Mesothelial cell of epicardium (in vitro differentiated cells): Measurements from ENCODE around the gene RPS2. TPM values are rescaled to one million over a fixed set of nuclear protein-coding genes. Genes with fewer than 3 reads are reported as not detected.

Source experiments
- DNase-seq, 2 experiments: peaks; one replicate each; pipeline ENCODE4 v3.0.0; 2021; ENCODE audit warnings: low spot score in 2 of 2; ENCODE audit not compliant: unreplicated experiment in 2 of 2
- H3K27ac Mint-ChIP-seq: 2 replicates; pipeline ENCODE4 v1.8.0; 2021; ENCODE audit warnings: mixed read lengths
- H3K27me3 Mint-ChIP-seq: 2 replicates; pipeline ENCODE4 v1.8.0; 2021; ENCODE audit warnings: low read depth, mixed read lengths
- H3K36me3 Mint-ChIP-seq: 2 replicates; pipeline ENCODE4 v1.8.0; 2021; ENCODE audit warnings: mixed read lengths
- H3K4me1 Mint-ChIP-seq: 2 replicates; pipeline ENCODE4 v1.8.0; 2021; ENCODE audit warnings: mixed read lengths
- H3K4me3 Mint-ChIP-seq: 2 replicates; pipeline ENCODE4 v1.8.0; 2021; ENCODE audit warnings: mild to moderate bottlenecking, moderate library complexity, mixed read lengths
- H3K9me3 Mint-ChIP-seq: 2 replicates; pipeline ENCODE4 v1.8.0; 2021; ENCODE audit warnings: mixed read lengths
- total RNA-seq: library from RNA; stranded (reverse); gene quantifications from 3 replicates; pipeline ENCODE4 v1.2.1, GENCODE V29; 2021
- TF ChIP-seq, protein P1 (sequence below): fragments of 200-600 bp; sonication (generic); IDR thresholded peaks from one replicate; pipeline ENCODE4 v1.5.0; 2021; ENCODE audit warnings: antibody characterized with exemption; ENCODE audit not compliant: unreplicated experiment

RPS2 gene
- total RNA-seq, 1 donor from 2014 or later, result 2,265 TPM

DNA sequence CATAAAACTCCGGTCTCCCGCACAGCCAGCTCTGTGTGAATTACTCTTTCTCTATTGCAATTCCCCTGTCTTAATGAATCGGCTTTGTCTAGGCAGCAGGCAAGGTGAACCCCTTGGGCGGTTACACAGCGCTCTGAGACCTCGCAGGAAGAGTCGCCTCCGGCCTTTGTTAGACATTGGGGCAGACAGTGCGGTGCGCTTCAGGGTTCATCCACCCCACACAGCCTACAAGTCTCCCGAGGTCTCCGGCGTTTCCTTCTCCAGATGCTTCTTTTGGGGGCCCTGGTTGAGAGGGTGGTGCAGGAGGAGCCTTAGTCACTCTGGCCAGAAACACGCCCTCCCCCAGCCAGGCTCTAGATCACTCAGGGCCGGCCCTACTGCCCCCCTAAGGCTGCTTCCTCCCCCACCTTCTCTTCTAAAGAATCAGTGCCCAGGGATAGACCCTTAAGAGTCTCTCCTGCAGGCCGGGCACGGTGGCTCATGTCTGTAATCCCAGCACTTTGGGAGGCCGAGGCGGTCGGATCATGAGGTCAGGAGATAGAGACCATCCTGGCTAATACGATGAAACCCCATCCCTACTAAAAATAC is 19.9 kb downstream of the RPS2 start:
- Mint-ChIP-seq H3K9me3 (no peaks in the 10 kb centered on the region), H3K27me3 (no peaks in the 10 kb centered on the region), H3K36me3 (no peaks in the 10 kb centered on the region), H3K27ac (no peak overlapping the region), H3K4me3 (no peak overlapping the region), H3K4me1 (peaks cover 10% of the 10 kb centered on the region)
- TF ChIP-seq, protein P1, sequence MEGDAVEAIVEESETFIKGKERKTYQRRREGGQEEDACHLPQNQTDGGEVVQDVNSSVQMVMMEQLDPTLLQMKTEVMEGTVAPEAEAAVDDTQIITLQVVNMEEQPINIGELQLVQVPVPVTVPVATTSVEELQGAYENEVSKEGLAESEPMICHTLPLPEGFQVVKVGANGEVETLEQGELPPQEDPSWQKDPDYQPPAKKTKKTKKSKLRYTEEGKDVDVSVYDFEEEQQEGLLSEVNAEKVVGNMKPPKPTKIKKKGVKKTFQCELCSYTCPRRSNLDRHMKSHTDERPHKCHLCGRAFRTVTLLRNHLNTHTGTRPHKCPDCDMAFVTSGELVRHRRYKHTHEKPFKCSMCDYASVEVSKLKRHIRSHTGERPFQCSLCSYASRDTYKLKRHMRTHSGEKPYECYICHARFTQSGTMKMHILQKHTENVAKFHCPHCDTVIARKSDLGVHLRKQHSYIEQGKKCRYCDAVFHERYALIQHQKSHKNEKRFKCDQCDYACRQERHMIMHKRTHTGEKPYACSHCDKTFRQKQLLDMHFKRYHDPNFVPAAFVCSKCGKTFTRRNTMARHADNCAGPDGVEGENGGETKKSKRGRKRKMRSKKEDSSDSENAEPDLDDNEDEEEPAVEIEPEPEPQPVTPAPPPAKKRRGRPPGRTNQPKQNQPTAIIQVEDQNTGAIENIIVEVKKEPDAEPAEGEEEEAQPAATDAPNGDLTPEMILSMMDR, result no peak
- DNase-seq, result no peak

DNA sequence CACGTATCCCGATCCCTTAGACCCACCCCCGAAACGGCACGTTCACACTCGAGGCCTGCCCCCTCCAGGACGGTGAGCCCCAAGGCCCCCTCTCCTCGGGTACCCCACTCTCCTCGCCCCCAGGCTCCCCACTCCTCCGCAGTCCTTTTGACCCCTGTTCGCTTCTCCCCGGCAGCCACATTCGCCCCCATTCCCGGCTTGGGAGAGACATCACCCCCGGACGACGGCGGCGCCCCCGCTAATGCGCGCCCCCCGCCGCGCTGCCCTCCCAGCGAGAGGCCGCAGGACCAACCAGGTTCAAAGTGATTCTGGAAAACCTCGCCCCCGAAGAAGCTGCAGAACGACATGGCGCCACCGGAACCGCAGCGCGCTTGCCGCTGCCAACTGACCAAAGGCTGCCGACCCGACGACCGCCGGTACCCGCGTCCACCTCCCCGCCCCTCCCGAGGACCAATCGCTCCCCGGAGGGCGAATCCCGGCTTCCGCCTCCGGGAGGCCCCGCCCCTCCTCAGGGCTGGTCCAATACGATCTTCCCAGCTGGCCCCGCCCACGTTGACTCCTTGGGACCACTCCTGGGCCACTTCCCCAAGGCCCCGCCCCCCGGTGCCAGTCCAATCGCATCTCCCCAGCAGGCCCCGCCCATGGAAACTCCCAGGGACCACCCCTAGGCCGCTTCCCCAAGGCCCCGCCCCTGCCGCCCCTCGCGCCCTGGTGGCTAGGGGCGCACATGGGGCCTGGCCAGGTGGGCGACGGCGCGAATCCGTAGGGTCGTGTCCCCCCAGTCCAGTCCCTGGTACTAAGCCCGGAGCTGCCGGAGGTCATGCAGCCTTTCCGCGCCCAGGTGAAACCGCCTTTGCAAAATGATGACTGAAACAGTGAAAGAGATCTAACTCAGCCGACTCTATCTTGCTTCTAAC is 21.6 kb downstream of the RPS2 start, which contains the start of gene MSRB1:
Gene MSRB1 (minus strand): TSS at position 390 of the 917 bp plus-strand sequence. CDS start 43 bp downstream, at position 347.
- Mint-ChIP-seq H3K4me1 (peaks cover 10% of the 10 kb centered on the region), H3K27me3 (no peaks in the 10 kb centered on the region), H3K4me3 (peak within 1 kb of the TSS; percentile 82), H3K27ac (peak within 1 kb of the TSS; percentile 73), H3K9me3 (no peaks in the 10 kb centered on the region), H3K36me3 (peaks cover 1% of the 10 kb centered on the region)
- TF ChIP-seq, protein P1, result no peak
- peak; percentile 99 to 100 for DNase-seq

DNA sequence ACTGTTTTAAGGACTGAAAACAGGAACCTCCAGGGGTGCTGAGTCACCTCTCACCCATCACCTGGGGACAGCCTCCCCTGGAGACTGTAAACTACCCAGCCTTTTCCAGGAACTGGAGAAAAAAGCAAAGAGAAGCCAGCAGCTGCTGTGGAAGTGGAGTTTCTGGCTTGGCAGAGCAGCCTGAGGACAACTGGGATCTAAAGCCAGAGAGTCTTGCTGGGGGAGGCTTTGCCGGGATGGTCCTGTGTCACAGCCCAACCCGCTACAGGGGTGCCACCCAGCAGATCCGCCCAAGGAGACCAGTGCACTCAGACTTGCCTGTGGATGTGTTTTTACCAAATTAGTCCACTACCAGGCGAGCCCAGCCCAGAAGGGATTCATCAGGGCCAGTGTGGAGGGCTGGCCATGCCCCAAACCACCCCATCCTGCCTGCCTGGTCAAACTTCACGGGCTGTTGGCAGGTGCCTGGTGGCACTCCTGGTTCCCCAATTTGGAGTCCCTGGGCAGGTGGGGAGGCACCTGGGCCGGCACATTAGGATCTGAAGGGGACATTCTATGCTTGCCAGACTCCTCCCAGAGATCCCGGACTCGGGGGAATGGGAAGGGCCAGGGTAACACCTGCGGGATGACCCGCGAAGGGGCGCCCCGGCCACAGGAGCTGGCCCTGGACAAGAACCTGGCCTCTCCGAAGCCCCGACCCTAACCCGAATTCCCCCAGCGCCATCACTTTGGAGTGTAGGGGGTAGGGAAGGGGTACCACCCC is 22.4 kb downstream of the RPS2 start:
- H3K36me3 Mint-ChIP-seq, result peaks cover 3% of the 10 kb centered on the region
- H3K9me3 Mint-ChIP-seq, result no peaks in the 10 kb centered on the region
- no peaks in the 10 kb centered on the region for H3K27me3 Mint-ChIP-seq
- H3K27ac Mint-ChIP-seq, result no peak overlapping the region
- DNase-seq, result no peak
- TF ChIP-seq, protein P1, result no peak
- H3K4me1 Mint-ChIP-seq, result peaks cover 10% of the 10 kb centered on the region
- peak overlapping the region; percentile 82 for H3K4me3 Mint-ChIP-seq

DNA sequence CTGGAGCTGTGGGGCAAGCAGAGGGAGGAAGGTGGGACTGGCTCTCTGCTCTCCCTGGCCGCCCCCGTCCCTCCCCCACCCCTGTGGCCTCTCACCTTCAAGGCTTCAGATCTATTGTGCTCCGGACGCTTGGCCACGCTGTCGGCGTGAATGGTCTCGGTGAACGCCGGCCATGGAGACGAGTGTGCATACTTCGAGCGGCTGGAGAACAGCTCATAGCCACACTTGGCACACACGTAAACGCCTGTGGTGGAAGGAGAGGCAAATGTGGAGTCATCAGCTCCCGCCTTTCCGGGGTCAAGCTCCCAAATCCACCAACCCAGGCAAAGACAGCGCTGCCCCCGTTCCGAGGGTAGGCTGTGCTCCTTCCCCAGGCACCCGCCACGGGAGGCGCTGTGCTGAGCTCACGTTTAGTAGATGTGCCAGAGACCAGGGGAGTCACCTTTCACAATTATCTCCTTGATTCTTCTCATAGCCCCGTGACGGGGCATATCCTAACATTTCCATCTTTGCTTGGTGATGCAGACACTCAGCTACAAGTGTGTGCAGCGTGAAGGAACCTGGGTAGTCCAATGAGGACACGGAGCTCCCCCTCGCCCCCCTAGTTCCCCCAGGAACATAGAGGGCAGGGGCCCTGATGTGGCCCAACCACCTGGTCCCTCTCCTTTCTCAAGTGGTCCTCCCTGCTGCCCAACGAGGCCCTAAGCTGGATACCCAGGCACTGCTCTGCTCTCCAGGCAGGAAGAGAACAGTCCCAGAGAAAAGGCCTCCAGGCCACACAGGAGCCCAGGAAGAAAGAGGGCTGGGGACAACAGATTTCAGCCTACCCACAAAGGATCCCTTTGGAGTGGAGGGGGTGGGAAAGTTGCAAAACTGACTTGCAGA is 23.2 kb downstream of the RPS2 start:
- no peaks in the 10 kb centered on the region for H3K9me3 Mint-ChIP-seq
- no peaks in the 10 kb centered on the region for H3K27me3 Mint-ChIP-seq
- H3K36me3 Mint-ChIP-seq, result peaks cover 9% of the 10 kb centered on the region
- H3K27ac Mint-ChIP-seq, result no peak overlapping the region
- DNase-seq, result no peak
- H3K4me1 Mint-ChIP-seq, result peaks cover 10% of the 10 kb centered on the region
- TF ChIP-seq, protein P1, result no peak
- peak overlapping the region; percentile 82 for H3K4me3 Mint-ChIP-seq
